Naive thymus-derived CD8-positive, alpha-beta T cell (primary cell): ENCODE data around the gene PLEKHO2. TPM values are rescaled to one million over a fixed set of nuclear protein-coding genes. Genes with fewer than 3 reads are reported as not detected.
A peak's percentile ranks its signal among the peaks of the same experiment; 100 is the strongest.

Experiments used
- ATAC-seq, 2 donors: fragments of 150-1000 bp; cut with Tn5 transposase in 1 of 2; sonication (Bioruptor Pico), chemical (Tn5 transposase) in 1 of 2; 1 replicate in 1 of 2; 2 replicates in 1 of 2; pipeline ENCODE4 v1.10.0; 2021; ENCODE audit warnings: mild to moderate bottlenecking in 2 of 2, moderate library complexity in 2 of 2
- POLR2A ChIA-PET: fragments of 350-600 bp; sonication (Branson Sonifier 250); formaldehyde crosslinking; loops from one replicate; lab custom pipeline; 2021; ENCODE audit warnings: antibody characterized with exemption; lab: Charles Lee
- DNase-seq, 10 donors: peaks; one replicate each; pipeline versions ENCODE4 v3.0.0 to v3.0.0-alpha.2; 2020 to 2022
- H3K27ac Mint-ChIP-seq, 10 donors: one replicate each; pipeline ENCODE4 v1.8.0; 2020 to 2022; ENCODE audit warnings: mild to moderate bottlenecking in 10 of 10, mixed read lengths in 10 of 10, moderate library complexity in 4 of 10, inconsistent platforms in 1 of 10
- H3K27me3 Mint-ChIP-seq, 5 donors: one replicate each; pipeline ENCODE4 v1.8.0; 2021 to 2022; ENCODE audit warnings: mixed read lengths in 5 of 5
- H3K36me3 Mint-ChIP-seq, 3 donors: one replicate each; pipeline ENCODE4 v1.8.0; 2020 to 2022; ENCODE audit warnings: mixed read lengths in 3 of 3, mild to moderate bottlenecking in 2 of 3, inconsistent platforms in 1 of 3
- H3K4me1 Mint-ChIP-seq, 4 donors: one replicate each; pipeline ENCODE4 v1.8.0; 2021 to 2022; ENCODE audit warnings: mixed read lengths in 4 of 4
- H3K4me3 Mint-ChIP-seq, 10 donors: one replicate each; pipeline ENCODE4 v1.8.0; 2020 to 2022; ENCODE audit warnings: mild to moderate bottlenecking in 10 of 10, mixed read lengths in 10 of 10, moderate library complexity in 6 of 10, inconsistent platforms in 1 of 10
- H3K9me3 Mint-ChIP-seq, 9 donors: one replicate each; pipeline ENCODE4 v1.8.0; 2020 to 2022; ENCODE audit warnings: mixed read lengths in 9 of 9, mild to moderate bottlenecking in 3 of 9, inconsistent platforms in 1 of 9, moderate library complexity in 1 of 9
- polyA plus RNA-seq, 3 donors: library from polyadenylated mRNA; unstranded; fragments of 300-500 nt; fragmentation: Illumina TruSeq; gene quantifications; one replicate each; pipeline ENCODE4 v1.2.3, GENCODE V29; 2021
- total RNA-seq, 8 experiments: library from RNA in 2 of 8; stranded (reverse) in 2 of 8; gene quantifications; one replicate each; pipeline ENCODE4 v1.2.3 and lab custom pipeline; 2021 to 2026

Gene PLEKHO2
- total and polyA plus RNA-seq, 5 experiments from 2014 or later = 8.6 to 19.3 (median 8.9) TPM

GRCh38 chr15:64884679-64885078 lies 43.0 kb downstream of the PLEKHO2 start:
- no peak for DNase-seq
- H3K4me1 Mint-ChIP-seq = peaks cover 18 to 41% (median 28%) of the 10 kb centered on the region in 4 donors
- H3K27ac Mint-ChIP-seq = peak overlapping the region in 2 of 10 donors; percentile 23 to 95
- H3K4me3 Mint-ChIP-seq = no peak overlapping the region
- POLR2A ChIA-PET = interaction anchor here (4.6 kb wide), 1 partner anchor 9 kb away, joined by 32 read pairs; no protein-coding TSS in a partner anchor
- ATAC-seq = no peak
- H3K27me3 Mint-ChIP-seq = no peaks in the 10 kb centered on the region
- H3K9me3 Mint-ChIP-seq = no peaks in the 10 kb centered on the region
- H3K36me3 Mint-ChIP-seq = no peaks in the 10 kb centered on the region

- POLR2A ChIA-PET = interaction anchor here (0.6 kb wide), 1 partner anchor 39 kb away, joined by 3 read pairs; no protein-coding TSS in a partner anchor
- H3K27me3 Mint-ChIP-seq = no peaks in the 10 kb centered on the region
- H3K9me3 Mint-ChIP-seq = no peaks in the 10 kb centered on the region
- H3K4me1 Mint-ChIP-seq = peaks cover 28 to 45% (median 34%) of the 10 kb centered on the region in 4 donors
- H3K4me3 Mint-ChIP-seq = no peak overlapping the region
- no peak for DNase-seq
- no peak overlapping the region for H3K27ac Mint-ChIP-seq
- H3K36me3 Mint-ChIP-seq = no peaks in the 10 kb centered on the region
- ATAC-seq = no peak
Measured at GRCh38 chr15:64888336-64888735, 46.6 kb downstream of the PLEKHO2 start.

GRCh38 chr15:64891561-64891960 lies 49.8 kb downstream of the PLEKHO2 start:
- Mint-ChIP-seq H3K36me3 (no peaks in the 10 kb centered on the region), H3K4me1 (peaks cover 33 to 58% (median 52%) of the 10 kb centered on the region in 4 donors), H3K9me3 (no peaks in the 10 kb centered on the region), H3K27ac (peak overlapping the region in 9 of 10 donors; percentile 94 to 99 (median 97)), H3K4me3 (peak overlapping the region in 3 of 10 donors; percentile 18 to 89 (median 46)), H3K27me3 (no peaks in the 10 kb centered on the region)
- ATAC-seq (no peak), DNase-seq (no peak)
- POLR2A ChIA-PET = interaction anchor here (0.6 to 4.2 kb wide), 5 partner anchors 25 to 1811 kb away, joined by 3 to 51 read pairs (median 3); partner anchors contain the start of gene PLEKHO2

GRCh38 chr15:64892847-64893403 lies 51.2 kb downstream of the PLEKHO2 start:
- no peak for DNase-seq
- Mint-ChIP-seq H3K27me3 (no peaks in the 10 kb centered on the region), H3K4me1 (peaks cover 34 to 68% (median 60%) of the 10 kb centered on the region in 4 donors), H3K9me3 (no peaks in the 10 kb centered on the region), H3K27ac (peak overlapping the region; percentile 94 to 99 (median 98)), H3K4me3 (peak overlapping the region; percentile 80 to 94 (median 90)), H3K36me3 (no peaks in the 10 kb centered on the region)
- ATAC-seq = no peak
- POLR2A ChIA-PET = interaction anchor here (0.6 to 4.2 kb wide), 18 partner anchors 11 to 1388 kb away, joined by 3 to 77 read pairs (median 7); partner anchors contain the start of genes CLPX, PIF1, PLEKHO2 and PPIB

GRCh38 chr15:64893481-64894394 lies 52.0 kb downstream of the PLEKHO2 start:
- DNase-seq (peak; percentile 87 to 99 (median 94)), ATAC-seq (peak; percentile 73 to 83)
- Mint-ChIP-seq H3K27ac (peak overlapping the region; percentile 94 to 99 (median 98)), H3K27me3 (no peaks in the 10 kb centered on the region), H3K36me3 (no peaks in the 10 kb centered on the region), H3K4me1 (peaks cover 37 to 73% (median 64%) of the 10 kb centered on the region in 4 donors), H3K4me3 (peak overlapping the region; percentile 80 to 94 (median 90)), H3K9me3 (no peaks in the 10 kb centered on the region)
- POLR2A ChIA-PET = interaction anchor here (0.6 to 4.2 kb wide), 23 partner anchors 11 to 1389 kb away, joined by 3 to 77 read pairs (median 6); partner anchors contain the start of genes CLPX, PIF1, PLEKHO2 and PPIB

GRCh38 chr15:64894395-64895056 lies 52.8 kb downstream of the PLEKHO2 start:
- Mint-ChIP-seq H3K36me3 (no peaks in the 10 kb centered on the region), H3K27ac (peak overlapping the region; percentile 94 to 99 (median 98)), H3K4me1 (peaks cover 37 to 76% (median 64%) of the 10 kb centered on the region in 4 donors), H3K4me3 (peak overlapping the region; percentile 80 to 94 (median 90)), H3K27me3 (no peaks in the 10 kb centered on the region), H3K9me3 (peaks cover 0 to 2% (median 0%) of the 10 kb centered on the region in 9 donors)
- ATAC-seq (peak; percentile 69 to 82), DNase-seq (peak; percentile 72 to 96 (median 89))
- POLR2A ChIA-PET = interaction anchor here (0.6 to 4.2 kb wide), 20 partner anchors 10 to 731 kb away, joined by 3 to 77 read pairs (median 8); partner anchors contain the start of genes CLPX, PIF1, PLEKHO2 and PPIB

- no peaks in the 10 kb centered on the region for H3K27me3 Mint-ChIP-seq
Measured at GRCh38 chr15:64895285-64896065, 53.8 kb downstream of the PLEKHO2 start.

GRCh38 chr15:64896371-64897069 lies 54.8 kb downstream of the PLEKHO2 start:
- Mint-ChIP-seq H3K4me3 (peak overlapping the region; percentile 80 to 94 (median 90)), H3K9me3 (peaks cover 0 to 9% (median 6%) of the 10 kb centered on the region in 9 donors), H3K27ac (peak overlapping the region; percentile 94 to 99 (median 98)), H3K27me3 (no peaks in the 10 kb centered on the region), H3K4me1 (peaks cover 35 to 73% (median 60%) of the 10 kb centered on the region in 4 donors), H3K36me3 (peaks cover 0 to 5% (median 0%) of the 10 kb centered on the region in 3 donors)
- POLR2A ChIA-PET = interaction anchor here (1.5 kb wide), 1 partner anchor 61 kb away, joined by 3 read pairs; no protein-coding TSS in a partner anchor
- ATAC-seq (no peak), DNase-seq (no peak)

More at GRCh38 chr15:64895285-64896065, 53.8 kb downstream of the PLEKHO2 start:
- H3K4me1 Mint-ChIP-seq = peaks cover 37 to 76% (median 64%) of the 10 kb centered on the region in 4 donors
- peak in 1 of 2 donors; percentile 2 for ATAC-seq
- DNase-seq = peak in 7 of 10 donors; percentile 21 to 48 (median 38)
- H3K4me3 Mint-ChIP-seq = peak overlapping the region; percentile 80 to 94 (median 90)
- no peaks in the 10 kb centered on the region for H3K36me3 Mint-ChIP-seq
- POLR2A ChIA-PET = interaction anchor here (0.8 to 4.2 kb wide), 11 partner anchors 9 to 732 kb away, joined by 3 to 77 read pairs (median 19); partner anchors contain the start of genes PIF1, PLEKHO2 and PPIB
- H3K9me3 Mint-ChIP-seq = peaks cover 0 to 3% (median 0%) of the 10 kb centered on the region in 9 donors
- H3K27ac Mint-ChIP-seq = peak overlapping the region; percentile 94 to 99 (median 98)

GRCh38 chr15:64897345-64897985 lies 55.8 kb downstream of the PLEKHO2 start:
- POLR2A ChIA-PET = interaction anchor here (0.5 to 1.5 kb wide), 2 partner anchors 62 to 803 kb away, joined by 3 read pairs; no protein-coding TSS in a partner anchor

GRCh38 chr15:64898406-64898805 lies 56.7 kb downstream of the PLEKHO2 start:
- peaks cover 0 to 9% (median 6%) of the 10 kb centered on the region in 9 donors for H3K9me3 Mint-ChIP-seq
- no peak overlapping the region for H3K4me3 Mint-ChIP-seq
- H3K27ac Mint-ChIP-seq = peak overlapping the region in 5 of 10 donors; percentile 60 to 90 (median 78)
- H3K36me3 Mint-ChIP-seq = peaks cover 0 to 5% (median 0%) of the 10 kb centered on the region in 3 donors
- POLR2A ChIA-PET = no interaction called here
- no peak for ATAC-seq
- no peaks in the 10 kb centered on the region for H3K27me3 Mint-ChIP-seq
- no peak for DNase-seq
- peaks cover 32 to 72% (median 61%) of the 10 kb centered on the region in 4 donors for H3K4me1 Mint-ChIP-seq

More at GRCh38 chr15:64897345-64897985, 55.8 kb downstream of the PLEKHO2 start:
- Mint-ChIP-seq H3K36me3 (peaks cover 0 to 5% (median 0%) of the 10 kb centered on the region in 3 donors), H3K4me3 (peak overlapping the region in 1 of 10 donors; percentile 59), H3K4me1 (peaks cover 31 to 72% (median 60%) of the 10 kb centered on the region in 4 donors), H3K27ac (peak overlapping the region in 9 of 10 donors; percentile 24 to 97 (median 84)), H3K27me3 (no peaks in the 10 kb centered on the region), H3K9me3 (peaks cover 0 to 9% (median 6%) of the 10 kb centered on the region in 9 donors)
- DNase-seq (no peak), ATAC-seq (no peak)
